GM18508 (cell line): ENCODE data around the gene TNK2.
"Not testable (repeated sequence)": the region's sequence is repeated elsewhere in the genome, so short reads cannot be mapped to it uniquely, and the experiment has no call there.

ENCODE experiments used
- ATAC-seq: cut with Tn5 transposase; IDR thresholded peaks from one replicate; pipeline ENCODE4 v1.9.1; 2021; ENCODE audit warnings: moderate number of reproducible peaks; ENCODE audit not compliant: insufficient read depth, unreplicated experiment

TNK2 gene

DNA sequence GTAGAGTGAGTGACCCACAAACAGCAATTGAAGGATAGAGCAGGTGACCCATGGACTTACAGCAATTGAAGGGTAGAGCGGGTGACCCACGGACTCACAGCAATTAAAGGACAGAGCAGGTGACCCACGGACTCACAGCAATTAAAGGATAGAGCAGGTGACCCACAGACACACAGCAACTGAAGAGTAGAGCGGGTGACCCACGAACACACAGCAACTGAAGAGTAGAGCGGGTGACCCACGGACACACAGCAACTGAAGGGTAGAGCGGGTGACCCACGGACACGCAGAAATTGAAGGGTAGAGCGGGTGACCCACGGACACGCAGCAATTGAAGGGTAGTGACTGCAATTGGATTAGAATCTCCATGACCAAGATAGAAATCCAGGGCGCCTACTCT lies 9.8 kb upstream of the TNK2 start:
- ATAC-seq = no peak

DNA sequence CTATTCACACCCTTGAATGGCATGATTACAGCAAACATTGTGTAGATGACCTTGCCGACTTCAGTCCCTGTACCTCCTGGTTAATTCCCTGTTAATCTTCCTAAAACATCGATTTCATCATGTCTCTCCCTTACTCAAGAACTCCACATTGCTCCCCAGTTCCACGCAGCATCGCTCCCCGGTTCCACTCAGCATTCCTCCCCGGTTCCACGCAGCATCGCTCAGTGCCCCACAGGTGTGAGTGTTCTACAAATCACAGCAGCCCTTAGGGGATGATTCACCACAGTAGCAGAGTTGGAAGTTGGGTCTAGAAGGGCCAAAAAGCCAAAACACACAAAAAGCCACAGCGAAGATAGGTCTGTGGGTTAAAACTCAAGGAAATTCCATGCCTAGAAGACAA lies 8.6 kb upstream of the TNK2 start:
- ATAC-seq = no peak

DNA sequence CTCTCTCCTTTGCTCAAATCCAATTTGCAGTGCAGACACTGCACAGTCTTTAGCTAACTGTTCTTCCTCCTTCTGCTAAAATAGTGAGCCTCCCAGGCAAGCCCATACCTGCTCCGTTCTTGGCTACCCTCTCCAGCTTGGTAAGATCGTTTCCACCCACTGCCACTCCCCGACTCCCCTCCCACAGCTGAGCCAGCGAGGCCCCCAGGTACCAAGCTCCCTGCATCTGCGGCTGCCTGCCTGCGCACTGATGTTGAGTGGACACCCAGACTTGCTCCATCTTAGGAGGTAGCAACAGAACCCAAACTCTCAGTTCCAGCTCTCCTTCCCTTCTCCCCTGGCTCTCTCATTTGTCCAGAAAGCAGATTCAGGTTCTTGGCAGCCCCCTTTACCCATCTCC lies 7.9 kb upstream of the TNK2 start:
- no peak for ATAC-seq

DNA sequence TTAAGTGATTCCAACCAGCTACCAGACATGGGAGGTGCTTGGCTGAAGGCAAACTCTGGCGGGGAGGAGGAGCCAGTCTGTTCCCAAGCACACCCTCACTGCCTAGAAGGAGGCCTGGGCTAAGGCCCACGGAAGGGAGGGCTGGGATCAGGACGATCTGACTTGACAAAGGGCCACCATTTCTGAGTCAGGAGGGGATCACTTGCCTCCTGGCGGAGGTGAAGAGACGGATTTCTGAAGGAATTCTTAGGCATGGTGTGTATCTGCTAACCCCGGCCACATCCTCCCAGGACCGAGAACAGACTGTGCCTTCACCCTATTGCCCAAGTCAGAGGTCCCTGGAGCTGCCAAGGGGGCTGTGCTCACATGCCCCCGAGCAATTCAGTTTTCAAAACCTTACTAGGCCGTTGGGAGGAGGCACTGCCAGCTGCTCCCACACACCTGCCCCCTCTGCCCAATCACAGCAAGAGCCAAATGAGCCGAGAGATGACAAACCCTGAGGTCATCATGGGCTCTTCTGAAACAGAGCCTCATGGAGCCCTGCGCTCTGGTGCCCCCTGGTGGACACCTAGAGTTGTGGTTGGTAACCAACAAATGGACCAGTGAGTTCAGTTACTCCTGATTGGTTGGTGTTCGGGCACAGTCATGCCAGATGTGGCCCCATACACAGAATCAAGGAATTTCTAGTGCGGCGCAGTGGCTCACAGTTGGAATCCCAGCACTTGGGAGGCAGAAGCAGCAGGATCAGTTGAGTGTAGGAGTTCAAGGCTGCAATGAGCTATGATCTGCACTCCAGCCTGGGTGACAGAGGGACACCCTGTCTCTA lies 6.5 kb upstream of the TNK2 start:
- ATAC-seq = peak; percentile 80

DNA sequence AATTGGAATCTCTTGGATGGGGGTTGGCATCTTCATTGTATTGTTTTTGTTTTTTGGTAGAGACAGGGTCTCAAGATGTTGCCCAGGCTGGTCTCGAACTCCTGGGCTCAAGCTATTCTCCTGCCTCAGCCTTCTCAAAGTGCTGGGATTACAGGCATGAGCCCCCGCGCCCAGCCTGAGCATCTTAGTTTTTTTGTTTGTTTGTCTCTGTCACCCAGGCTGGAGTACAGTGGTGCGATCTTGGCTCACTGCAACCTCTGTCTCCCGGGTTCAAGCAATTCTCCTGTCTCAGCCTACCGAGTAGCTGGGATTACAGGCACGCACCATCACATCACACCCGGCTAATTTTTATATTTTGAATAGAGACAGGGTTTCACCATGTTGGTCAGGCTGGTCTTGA lies 5.8 kb upstream of the TNK2 start:
- not testable (repeated sequence) for ATAC-seq

DNA sequence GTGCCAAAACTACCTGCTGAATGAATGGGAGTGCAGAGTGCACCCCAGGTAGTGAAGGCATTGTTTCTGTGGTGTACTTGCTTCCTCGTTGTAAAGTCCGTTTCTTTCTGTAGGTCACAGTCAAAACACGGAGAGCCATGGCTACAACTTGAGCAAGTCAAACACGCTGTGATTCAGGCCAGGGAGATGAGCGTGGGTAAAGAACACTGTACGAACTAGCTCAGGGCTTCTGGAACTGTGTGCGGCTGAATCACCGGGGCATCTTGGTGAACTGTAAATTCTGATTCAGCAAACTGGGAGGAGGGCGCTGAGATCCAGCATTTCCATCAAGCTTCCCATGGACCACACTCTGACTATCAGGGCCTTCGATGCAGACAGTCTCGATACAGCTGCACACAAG lies 5.0 kb upstream of the TNK2 start:
- ATAC-seq = no peak

DNA sequence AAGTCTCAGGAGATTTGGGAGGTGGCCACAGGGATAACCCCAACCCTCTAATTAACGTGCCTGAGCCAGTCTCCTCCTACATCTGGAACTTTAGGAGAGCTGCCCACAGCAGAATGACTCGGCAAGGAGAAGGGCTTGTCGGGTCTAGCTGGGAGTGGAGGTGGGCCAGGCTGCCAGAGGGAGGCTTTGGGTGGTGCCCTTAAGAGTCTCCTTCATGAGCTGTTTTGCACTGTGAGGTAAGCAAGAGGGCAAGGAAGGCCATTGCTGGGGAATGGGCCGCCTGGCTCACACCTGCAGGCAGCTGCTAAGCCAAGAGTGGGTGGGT lies 3.6 kb upstream of the TNK2 start:
- no peak for ATAC-seq

DNA sequence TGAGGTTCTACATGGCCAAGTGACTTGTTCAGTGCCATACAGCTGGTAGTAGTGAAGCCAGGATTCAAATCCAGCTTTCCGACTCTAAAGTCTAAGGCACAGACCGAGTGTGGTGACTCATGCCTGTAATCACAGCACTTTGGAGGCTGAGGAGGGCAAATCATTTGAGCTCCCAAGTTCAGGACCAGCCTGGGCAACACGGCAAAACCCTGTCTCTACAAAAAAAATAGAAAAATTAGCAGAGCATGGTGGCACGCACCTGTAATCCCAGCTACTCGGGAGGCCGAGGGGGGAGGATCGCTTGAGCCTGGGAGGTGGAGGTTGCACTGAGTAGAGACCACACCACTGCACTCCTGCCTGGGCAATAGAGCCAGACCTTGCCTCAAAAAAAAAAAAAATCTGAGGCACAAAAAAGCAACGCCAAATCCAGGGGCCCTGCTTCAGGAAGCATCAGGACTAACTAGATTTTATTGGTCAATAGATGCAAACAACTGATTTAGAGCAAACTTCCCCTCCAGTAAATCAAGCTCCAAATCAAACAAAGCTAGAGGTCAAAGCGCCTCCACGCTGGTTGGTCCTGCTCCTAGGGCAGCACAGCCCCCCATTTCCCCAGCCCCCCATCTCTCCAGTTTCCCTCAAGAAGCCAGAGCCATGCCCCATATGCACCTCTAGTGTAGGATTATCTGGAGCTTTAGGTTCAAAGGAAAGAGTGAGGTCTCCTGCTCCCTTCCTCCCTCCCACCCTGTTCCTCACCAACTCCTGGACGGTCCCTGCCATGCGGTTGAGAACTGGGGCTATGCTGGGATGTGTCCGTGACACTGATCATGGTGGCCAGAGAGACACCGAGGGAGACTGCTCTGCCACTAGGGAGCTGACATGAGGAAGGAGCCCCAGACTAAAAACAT lies 2.9 kb upstream of the TNK2 start:
- no peak for ATAC-seq

DNA sequence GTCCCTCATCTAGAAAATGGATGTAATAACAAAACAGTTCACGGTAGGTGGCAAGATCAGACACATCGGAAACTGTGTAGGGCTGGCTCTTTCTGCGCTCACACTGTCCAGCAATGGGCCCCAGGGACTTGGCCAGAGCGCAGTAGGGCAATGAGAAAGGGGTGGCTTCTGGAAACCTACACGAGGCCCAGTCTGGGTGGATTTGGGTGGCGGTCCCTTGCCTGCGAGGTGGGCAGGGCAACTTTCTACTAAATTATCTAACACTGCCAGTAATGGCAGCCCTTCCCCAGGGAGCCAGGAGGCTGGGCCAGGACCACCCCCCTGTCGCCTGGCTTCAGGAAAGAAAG lies 2.1 kb upstream of the TNK2 start:
- no peak for ATAC-seq

DNA sequence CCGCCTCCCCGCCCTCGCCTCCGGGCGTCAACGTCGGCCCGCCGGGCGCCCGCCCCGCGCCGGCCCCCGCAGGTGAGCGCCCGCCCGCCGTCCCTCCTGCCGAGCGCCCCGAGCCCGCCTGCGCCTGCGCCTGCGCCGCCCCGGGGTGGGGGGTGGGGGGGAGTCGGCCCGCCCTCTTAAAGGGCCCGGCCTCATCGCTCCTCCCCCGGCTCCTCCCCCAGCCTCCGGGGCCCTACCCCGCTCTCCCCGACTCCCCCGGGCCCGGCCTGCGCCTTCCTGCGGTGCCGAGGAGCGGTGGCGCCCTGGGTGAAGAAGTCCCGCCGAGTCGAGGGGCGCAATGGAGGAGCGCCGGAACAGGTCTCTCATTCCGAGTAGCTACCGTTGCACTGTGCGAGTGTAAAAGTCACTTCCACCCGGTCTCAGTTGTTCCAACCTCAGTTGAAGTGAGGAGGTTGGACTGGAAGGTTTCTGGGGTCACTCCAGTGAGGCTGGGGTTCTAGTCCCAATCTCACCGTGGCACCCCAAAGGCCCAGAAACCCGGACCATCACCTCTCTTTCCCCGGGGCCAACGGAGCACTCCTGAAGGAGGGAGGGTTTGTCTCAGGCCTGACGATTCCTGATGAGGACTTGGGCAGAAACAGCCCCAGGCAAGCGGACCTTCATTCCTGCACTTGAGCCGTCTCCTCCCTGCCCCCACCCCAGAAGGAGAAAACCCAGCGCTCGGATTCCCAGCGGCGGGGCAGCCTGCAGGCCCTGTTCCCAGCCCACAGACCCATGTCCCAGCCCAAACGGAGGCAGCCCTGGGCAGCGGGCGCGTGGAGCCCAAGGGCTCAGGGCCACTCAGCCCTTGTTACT lies 1.5 kb upstream of the TNK2 start:
- no peak for ATAC-seq

DNA sequence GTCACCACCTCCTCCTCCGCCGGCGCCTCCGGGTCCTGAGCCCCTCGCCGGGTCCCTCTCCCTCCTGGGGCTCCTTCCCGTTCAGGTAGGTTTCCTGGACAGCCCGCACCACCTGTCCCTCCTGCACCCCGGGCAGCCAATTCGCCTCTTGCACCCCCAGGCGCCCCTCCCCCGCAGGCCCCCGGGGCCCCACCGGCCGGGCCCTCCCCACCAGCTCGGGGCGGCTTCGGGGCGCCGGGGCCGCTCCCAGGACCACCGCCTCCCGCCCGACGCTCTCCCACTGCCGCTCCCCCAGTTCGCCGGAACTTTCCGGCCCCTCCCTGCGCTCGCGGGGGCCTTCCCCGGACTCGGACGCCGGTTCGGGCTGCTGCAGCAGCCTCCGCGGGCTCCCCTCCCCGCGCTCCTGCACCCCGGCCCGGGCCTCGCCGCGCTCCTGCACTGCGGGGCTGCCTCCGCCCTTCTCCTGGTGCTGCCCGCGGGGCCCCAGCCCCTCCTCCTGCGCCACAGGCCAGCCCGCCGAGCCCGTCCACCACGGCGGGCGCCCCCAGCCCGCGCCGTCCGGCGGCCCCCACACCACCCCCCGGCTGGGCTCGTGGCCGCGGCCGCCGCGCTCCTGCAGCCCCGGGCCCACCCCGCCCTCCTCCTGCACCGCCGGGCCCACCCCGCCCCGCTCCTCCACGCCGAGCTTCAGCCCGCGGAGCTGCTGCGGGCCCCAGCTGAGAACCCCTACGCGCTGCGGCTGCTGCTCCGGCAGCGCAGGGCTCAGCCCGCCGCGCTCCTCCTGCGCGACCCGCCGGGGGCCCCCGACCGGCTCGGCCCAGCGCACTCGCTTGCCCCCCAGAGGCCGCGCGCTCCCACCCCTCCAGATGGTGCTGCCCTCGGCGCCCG lies 587 bp upstream of the TNK2 start:
- no peak for ATAC-seq

DNA sequence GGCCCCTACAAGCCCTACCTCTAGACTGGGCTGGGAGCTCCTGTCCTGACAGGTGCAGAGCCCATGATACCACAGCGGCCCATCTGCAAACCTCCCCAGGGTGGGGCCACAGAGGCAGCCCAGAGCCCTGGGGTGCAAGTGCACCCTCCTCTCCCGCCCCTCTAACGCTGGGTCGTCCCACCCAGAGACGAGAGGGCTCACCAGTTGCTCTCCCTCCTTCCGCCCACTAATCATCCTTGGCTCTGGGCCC lies 742 bp downstream of the TNK2 start:
- peak; percentile 12 for ATAC-seq

DNA sequence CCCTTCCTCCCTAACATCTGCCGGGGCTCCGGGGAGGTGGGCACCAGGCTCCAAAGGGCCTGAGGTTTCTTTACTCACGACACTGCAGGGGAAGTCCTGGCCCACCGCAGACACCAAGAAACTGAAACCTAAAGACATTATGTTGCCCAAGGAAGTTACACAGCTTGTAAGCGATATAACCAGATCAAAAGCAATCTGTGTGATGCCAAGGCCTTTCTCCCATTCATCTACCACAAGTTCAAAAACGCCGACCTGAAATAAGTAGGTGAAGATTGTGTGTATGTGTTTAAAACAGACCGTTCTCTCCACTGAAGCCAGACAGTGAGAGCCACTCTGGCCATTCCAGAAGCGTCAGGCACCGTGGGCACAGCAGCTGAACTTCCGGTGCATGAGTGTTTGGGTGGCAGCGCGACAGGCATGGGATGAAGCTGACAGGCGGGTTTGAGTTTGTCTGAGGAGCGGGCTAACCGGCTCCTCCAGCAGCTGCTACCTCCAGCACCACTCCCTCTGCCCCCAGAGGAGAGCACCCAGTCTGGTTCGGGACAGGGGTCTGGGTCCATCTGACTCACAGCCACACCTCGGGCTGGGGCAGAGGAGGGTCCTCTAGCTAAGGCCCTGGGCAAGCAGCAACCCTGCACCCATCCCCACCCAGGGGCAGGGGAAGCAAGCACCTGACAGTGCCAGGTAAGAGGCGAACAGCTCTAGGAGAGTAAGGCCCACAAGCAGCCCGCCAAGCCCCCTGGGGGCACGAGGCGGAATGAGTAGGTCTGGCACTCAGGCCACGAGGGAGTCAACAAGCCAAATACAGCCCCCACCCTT lies 1.3 kb downstream of the TNK2 start:
- no peak for ATAC-seq

DNA sequence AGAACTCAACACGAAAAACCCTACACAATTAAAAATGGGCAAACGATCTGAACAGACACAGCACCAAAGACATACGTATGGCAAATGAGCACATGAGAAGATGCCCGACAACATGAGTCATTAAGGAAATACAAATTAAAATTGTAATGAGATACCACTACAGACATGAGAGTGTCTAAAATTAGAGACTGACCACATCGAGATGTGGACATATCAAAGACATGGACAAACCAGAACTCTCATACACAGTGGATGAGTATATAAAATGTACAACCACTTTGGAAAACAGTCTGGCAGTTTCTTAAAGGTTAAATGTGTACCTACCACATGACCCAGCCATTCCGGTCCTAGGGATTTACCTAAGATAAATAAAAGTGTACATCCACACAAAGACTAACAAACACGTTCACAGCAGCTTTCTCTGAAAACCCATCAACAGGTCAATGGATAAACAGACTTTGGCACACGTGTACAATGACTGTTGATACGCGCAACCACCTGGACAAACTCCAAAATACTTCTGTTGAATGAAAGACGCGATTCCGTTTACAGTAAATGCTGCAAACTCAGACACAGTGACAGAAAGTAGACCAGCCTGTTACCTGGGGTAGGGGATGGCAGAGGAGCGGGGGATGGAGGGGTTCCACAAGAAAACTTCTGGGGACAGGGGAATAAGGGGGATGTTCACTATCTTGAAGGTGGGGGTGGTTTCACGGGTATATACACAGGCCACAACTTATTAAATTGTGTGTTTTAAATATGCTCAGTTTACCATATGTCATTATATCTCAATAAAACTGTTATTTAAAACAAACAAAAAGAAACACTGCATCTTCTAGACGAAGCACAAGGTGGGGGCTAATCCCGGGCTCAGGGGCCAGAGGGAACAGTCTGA lies 2.1 kb downstream of the TNK2 start:
- no peak for ATAC-seq

DNA sequence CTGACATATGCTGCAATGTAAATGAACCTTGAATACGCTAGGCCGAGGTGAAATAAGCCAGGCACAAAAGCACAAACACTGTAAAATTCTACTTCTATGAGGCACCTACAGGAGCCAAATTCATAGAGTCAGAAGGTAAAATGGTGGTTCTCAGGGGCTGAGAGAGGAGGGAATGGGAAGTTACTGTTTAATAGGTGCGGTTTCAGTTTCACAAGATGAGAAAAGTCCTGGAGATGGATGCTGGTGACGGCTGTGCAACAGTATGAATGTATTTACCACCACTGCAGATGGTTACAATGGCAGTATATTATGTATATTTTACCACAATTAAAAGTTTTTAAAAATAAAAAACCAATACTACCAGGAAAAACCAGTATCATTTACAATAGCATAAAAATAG lies 4.0 kb downstream of the TNK2 start:
- no peak for ATAC-seq

DNA sequence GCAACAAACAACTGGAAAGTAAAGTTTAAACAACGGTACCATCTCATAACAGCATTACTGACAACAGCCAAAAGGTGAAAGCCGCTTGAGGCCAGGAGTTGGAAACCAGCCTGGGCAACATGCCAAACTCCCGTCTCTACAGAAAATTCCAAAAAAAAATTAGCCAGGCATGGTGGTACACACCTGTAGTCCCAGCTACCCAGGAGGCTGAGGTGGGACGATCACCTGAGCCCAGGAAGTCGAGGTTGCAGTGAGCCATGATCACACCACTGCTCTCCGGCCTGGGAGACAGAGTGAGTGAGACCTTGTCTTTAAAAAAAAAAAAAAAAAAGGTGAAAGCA lies 4.4 kb downstream of the TNK2 start:
- ATAC-seq = no peak

DNA sequence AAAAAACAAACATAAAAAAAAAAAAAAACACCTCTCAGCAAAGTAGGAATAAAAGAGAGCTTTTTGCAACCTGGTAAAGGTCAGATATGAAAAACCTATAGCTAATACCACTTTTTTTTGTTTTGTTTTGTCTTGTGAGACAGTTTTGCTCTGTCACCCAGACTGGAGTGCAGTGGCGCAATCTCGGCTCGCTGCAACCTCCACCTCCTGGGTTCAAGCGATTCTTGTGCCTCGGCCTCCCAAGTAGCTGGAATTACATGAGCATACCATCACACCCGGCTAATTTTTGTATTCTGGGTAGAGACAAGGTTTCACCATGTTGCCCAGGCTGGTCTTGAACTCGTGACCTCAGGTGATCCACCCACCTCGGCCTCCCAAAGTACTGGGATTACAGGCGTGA lies 5.7 kb downstream of the TNK2 start:
- not testable (repeated sequence) for ATAC-seq

DNA sequence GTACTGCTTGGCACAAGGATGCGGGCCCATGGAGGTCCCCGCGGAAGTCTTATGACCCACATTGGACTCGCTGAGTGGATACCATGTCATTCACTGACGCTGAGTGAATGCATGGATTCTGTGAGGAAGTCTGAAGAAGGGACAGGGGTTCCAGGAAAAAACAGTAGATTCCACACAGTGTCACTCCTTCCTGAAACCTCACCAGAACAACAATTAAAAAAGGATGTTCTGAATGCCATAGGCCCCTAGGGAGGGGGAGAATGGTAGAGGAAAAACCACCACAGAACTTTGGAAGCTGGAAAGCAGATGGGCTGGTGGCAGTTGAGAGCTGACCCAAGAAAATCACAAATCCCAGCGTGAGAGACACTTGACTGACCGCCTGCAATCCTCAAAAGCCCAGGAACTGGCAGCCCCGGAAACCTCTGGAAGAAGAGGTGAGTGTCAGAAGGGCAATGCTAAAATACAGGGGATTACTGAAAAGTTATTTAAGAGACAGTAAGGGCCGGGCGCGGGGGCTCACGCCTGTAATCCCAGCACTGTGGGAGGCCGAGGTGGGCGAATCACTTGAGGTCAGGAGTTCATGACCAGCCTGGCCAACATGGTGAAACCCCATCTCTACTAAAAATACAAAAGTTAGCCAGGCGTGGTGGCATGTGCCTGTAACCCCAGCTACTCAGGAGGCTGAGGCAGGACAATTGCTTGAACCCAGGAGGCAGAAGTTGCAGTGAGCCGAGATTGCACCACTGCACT lies 6.3 kb downstream of the TNK2 start:
- ATAC-seq = not testable (repeated sequence)
